Tibial nerve (tissue), 4 donors: ENCODE data around the gene CYB5B. TPM values are rescaled to one million over a fixed set of nuclear protein-coding genes. Genes with fewer than 3 reads are reported as not detected.
A peak's percentile ranks its signal among the peaks of the same experiment; 100 is the strongest.

ENCODE experiments used
- DNase-seq, 2 donors: peaks; one replicate each; pipeline ENCODE4 v3.0.0-alpha.2; 2019; ENCODE audit warnings: low spot score in 2 of 2
- H3K27ac ChIP-seq, 4 donors: fragments of 200-600 bp; sonication (generic) in 3 of 4; one replicate each; pipeline ENCODE4 v1.5.1; 2017 to 2019; ENCODE audit warnings: mild to moderate bottlenecking in 1 of 4
- H3K27me3 ChIP-seq, 2 donors: fragments of 200-600 bp; sonication (generic) in 1 of 2; one replicate each; pipeline versions ENCODE4 v1.5.1 to v1.6.0; 2017 to 2019
- H3K36me3 ChIP-seq, 3 donors: fragments of 200-600 bp; sonication (generic); one replicate each; pipeline ENCODE4 v1.5.1; 2018 to 2019
- H3K4me1 ChIP-seq, 4 donors: fragments of 200-600 bp; sonication (generic) in 3 of 4; one replicate each; pipeline ENCODE4 v1.5.1; 2017 to 2019
- H3K4me3 ChIP-seq, 4 donors: fragments of 200-600 bp; sonication (generic) in 3 of 4; one replicate each; pipeline ENCODE4 v1.5.1; 2017 to 2019; ENCODE audit warnings: mild to moderate bottlenecking in 1 of 4, moderate library complexity in 1 of 4
- H3K9me3 ChIP-seq, 4 donors: fragments of 200-600 bp; sonication (generic) in 3 of 4; one replicate each; pipeline ENCODE4 v1.5.1; 2017 to 2019
- CTCF ChIP-seq, 5 experiments: fragments of 200-600 bp in 3 of 5; fragments of 450-650 bp in 2 of 5; sonication (generic) in 3 of 5; IDR thresholded peaks; one replicate each; pipeline ENCODE4 v1.5.1; 2016 to 2019; ENCODE audit warnings: antibody characterized with exemption in 5 of 5, mild to moderate bottlenecking in 3 of 5, moderate library complexity in 2 of 5
- EP300 ChIP-seq, 2 donors: sonication (generic); formaldehyde crosslinking; IDR thresholded peaks; one replicate each; pipeline ENCODE4 v1.6.1; 2017; ENCODE audit warnings: antibody characterized with exemption in 2 of 2, mild to moderate bottlenecking in 1 of 2
- POLR2A ChIP-seq, 2 donors: fragments of 450-650 bp; IDR thresholded peaks; one replicate each; pipeline ENCODE4 v1.6.1; 2017; ENCODE audit warnings: antibody characterized with exemption in 2 of 2, mild to moderate bottlenecking in 2 of 2, moderate library complexity in 2 of 2
- WGBS, 2 donors: methylation state at CpG; one replicate each; pipeline ENCODE4 v1.1.5; 2018; 5-methylcytosine and 5-hydroxymethylcytosine counted together
- total RNA-seq, 4 donors: library from RNA; depleted of rRNA; stranded (reverse); fragments of >200 nt; gene quantifications; one replicate each; pipeline ENCODE4 v1.1.0, GENCODE V29; 2016

Gene CYB5B
- total RNA-seq, 4 donors from 2014 or later = 26.6 to 45.9 (median 30.7) TPM

GRCh38 chr16:69381231-69381630 lies 43.2 kb upstream of the CYB5B start:
- no peak for TF ChIP-seq POLR2A (IDR thresholded peaks at IDR 0.05)
- no peak for TF ChIP-seq CTCF (IDR thresholded peaks at IDR 0.05)
- no peak for TF ChIP-seq EP300 (IDR thresholded peaks at IDR 0.05)
- Histone ChIP-seq H3K27ac (no peak overlapping the region), H3K4me3 (no peak overlapping the region), H3K36me3 (peaks cover 2 to 71% (median 2%) of the 10 kb centered on the region in 3 donors), H3K9me3 (no peaks in the 10 kb centered on the region), H3K4me1 (peaks cover 0 to 19% (median 3%) of the 10 kb centered on the region in 4 donors), H3K27me3 (no peaks in the 10 kb centered on the region)
- DNase-seq = no peak
- 71 to 72% methylated on average over 2 of the region's 2 CpGs for WGBS, 2 donors

GRCh38 chr16:69382421-69382820 lies 42.0 kb upstream of the CYB5B start:
- no peak overlapping the region for H3K4me3 ChIP-seq
- H3K36me3 ChIP-seq = peaks cover 2 to 63% (median 2%) of the 10 kb centered on the region in 3 donors
- WGBS, 2 donors = 90 to 96% methylated on average over 2 of the region's 2 CpGs
- H3K4me1 ChIP-seq = peaks cover 0 to 22% (median 3%) of the 10 kb centered on the region in 4 donors
- no peaks in the 10 kb centered on the region for H3K27me3 ChIP-seq
- H3K27ac ChIP-seq = no peak overlapping the region
- no peak for DNase-seq
- no peaks in the 10 kb centered on the region for H3K9me3 ChIP-seq
- no peak for TF ChIP-seq EP300 (IDR thresholded peaks at IDR 0.05)
- TF ChIP-seq POLR2A (IDR thresholded peaks at IDR 0.05) = no peak
- no peak for TF ChIP-seq CTCF (IDR thresholded peaks at IDR 0.05)

GRCh38 chr16:69384974-69385373 lies 39.4 kb upstream of the CYB5B start:
- Histone ChIP-seq H3K27ac (peak overlapping the region; percentile 67 to 96 (median 92)), H3K36me3 (peaks cover 0 to 40% (median 2%) of the 10 kb centered on the region in 3 donors)
- 3 to 6% methylated on average over 6 of the region's 6 CpGs for WGBS, 2 donors

GRCh38 chr16:69386596-69386995 lies 37.8 kb upstream of the CYB5B start:
- peaks cover 0 to 23% (median 2%) of the 10 kb centered on the region in 3 donors for H3K36me3 ChIP-seq
- 81 to 84% methylated on average over 1 of the region's 1 CpG for WGBS, 2 donors
- peak overlapping the region in 3 of 4 donors; percentile 67 to 96 (median 94) for H3K27ac ChIP-seq
- no peaks in the 10 kb centered on the region for H3K9me3 ChIP-seq
- DNase-seq = no peak
- TF ChIP-seq CTCF (IDR thresholded peaks at IDR 0.05) (no peak), EP300 (IDR thresholded peaks at IDR 0.05) (no peak), POLR2A (IDR thresholded peaks at IDR 0.05) (no peak)
- peaks cover 0 to 22% (median 3%) of the 10 kb centered on the region in 4 donors for H3K4me1 ChIP-seq
- peak overlapping the region in 2 of 4 donors; percentile 51 to 85 for H3K4me3 ChIP-seq
- no peaks in the 10 kb centered on the region for H3K27me3 ChIP-seq

More at GRCh38 chr16:69384974-69385373, 39.4 kb upstream of the CYB5B start:
- H3K4me1 ChIP-seq = peaks cover 0 to 22% (median 3%) of the 10 kb centered on the region in 4 donors
- TF ChIP-seq CTCF (IDR thresholded peaks at IDR 0.05) (no peak), EP300 (IDR thresholded peaks at IDR 0.05) (no peak), POLR2A (IDR thresholded peaks at IDR 0.05) (no peak)
- no peak for DNase-seq
- no peaks in the 10 kb centered on the region for H3K27me3 ChIP-seq
- H3K9me3 ChIP-seq = no peaks in the 10 kb centered on the region
- H3K4me3 ChIP-seq = peak overlapping the region; percentile 51 to 85 (median 70)

GRCh38 chr16:69393898-69394849 lies 30.2 kb upstream of the CYB5B start:
- no peaks in the 10 kb centered on the region for H3K9me3 ChIP-seq
- H3K4me3 ChIP-seq = no peak overlapping the region
- peaks cover 0 to 36% (median 16%) of the 10 kb centered on the region in 4 donors for H3K4me1 ChIP-seq
- 73 to 75% methylated on average over 10 of the region's 10 CpGs for whole genome bisulfite sequencing, 2 donors
- H3K27ac ChIP-seq = peak overlapping the region in 3 of 4 donors; percentile 11 to 93 (median 91)
- no peak for DNase-seq
- no peaks in the 10 kb centered on the region for H3K27me3 ChIP-seq
- no peaks in the 10 kb centered on the region for H3K36me3 ChIP-seq
- no peak for TF ChIP-seq POLR2A (IDR thresholded peaks at IDR 0.05)
- TF ChIP-seq CTCF (IDR thresholded peaks at IDR 0.05) = no peak
- no peak for TF ChIP-seq EP300 (IDR thresholded peaks at IDR 0.05)
